Uterus (tissue), 2 donors: ENCODE results near the gene TSPAN9.

Experiments
- CTCF ChIP-seq, 4 experiments: fragments of 200-600 bp in 2 of 4; fragments of 450-650 bp in 2 of 4; sonication (generic) in 2 of 4; IDR thresholded peaks; one replicate each; pipeline ENCODE4 v1.5.1; 2016 to 2019; ENCODE audit warnings: antibody characterized with exemption in 4 of 4, mild to moderate bottlenecking in 2 of 4, moderate library complexity in 1 of 4
- POLR2A ChIP-seq, 2 donors: fragments of 450-650 bp; IDR thresholded peaks; one replicate each; pipeline ENCODE4 v1.6.1; 2016; ENCODE audit warnings: antibody characterized with exemption in 2 of 2, mild to moderate bottlenecking in 1 of 2, moderate library complexity in 1 of 2

- TF ChIP-seq POLR2A (IDR thresholded peaks at IDR 0.05) (no peak), CTCF (IDR thresholded peaks at IDR 0.05) (peak in 1 of 4 experiments; percentile 7)
Observed at GRCh38 chr12:3107071-3107583, 29.9 kb downstream of the TSPAN9 start.
